Skin epidermis (tissue), 12 donors: ENCODE data around the gene TSPAN15.
"Not testable (repeated sequence)": the region's sequence is repeated elsewhere in the genome, so short reads cannot be mapped to it uniquely, and the experiment has no call there.

Experiments
- H3K27ac ChIP-seq, 21 experiments: fragments of 200-600 bp; sonication (generic) in 11 of 21; one replicate each; pipeline ENCODE4 v1.5.0; 2020; ENCODE audit warnings: mild to moderate bottlenecking in 3 of 21, inconsistent platforms in 2 of 21, moderate library complexity in 2 of 21
- H3K4me3 ChIP-seq, 7 experiments: fragments of 200-600 bp; sonication (generic) in 2 of 7; one replicate each; pipeline ENCODE4 v1.5.0; 2020; ENCODE audit warnings: inconsistent platforms in 2 of 7, mild to moderate bottlenecking in 2 of 7, moderate library complexity in 1 of 7

The TSPAN15 gene

DNA sequence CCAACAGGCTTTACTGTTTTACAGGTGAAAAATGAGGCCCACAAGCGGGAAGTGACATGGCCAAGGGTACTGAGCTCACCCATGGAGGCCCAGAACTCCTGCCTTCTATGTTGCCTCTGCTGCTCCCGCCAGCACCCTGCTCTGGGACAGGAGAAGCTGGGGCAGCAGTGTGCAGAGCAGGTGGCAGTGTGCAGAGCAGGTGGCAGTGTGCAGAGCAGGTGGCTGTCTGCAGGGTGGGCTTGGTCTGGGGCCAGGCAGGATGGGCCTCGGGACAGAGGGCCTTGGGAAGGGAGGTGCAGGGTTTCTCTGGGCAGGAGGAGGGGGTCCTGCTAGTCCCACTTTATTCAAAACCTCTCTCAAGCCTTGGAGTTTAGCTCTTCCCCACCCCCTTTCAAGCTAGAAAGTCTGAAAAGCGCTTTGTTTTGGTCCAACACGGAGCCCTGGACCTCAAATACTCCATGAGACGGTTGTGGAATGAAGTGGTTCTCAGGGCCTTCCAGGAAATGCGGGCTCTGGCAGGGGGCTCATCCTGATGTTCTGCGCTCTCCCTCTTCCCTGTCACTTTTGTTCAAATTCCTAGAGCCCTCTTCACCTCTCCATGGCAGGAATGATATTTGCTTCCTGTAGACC is 26.8 kb downstream of the TSPAN15 start:
- H3K27ac ChIP-seq, result peak overlapping the region in 3 of 21 experiments; percentile 7 to 82 (median 19)
- no peak overlapping the region for H3K4me3 ChIP-seq

DNA sequence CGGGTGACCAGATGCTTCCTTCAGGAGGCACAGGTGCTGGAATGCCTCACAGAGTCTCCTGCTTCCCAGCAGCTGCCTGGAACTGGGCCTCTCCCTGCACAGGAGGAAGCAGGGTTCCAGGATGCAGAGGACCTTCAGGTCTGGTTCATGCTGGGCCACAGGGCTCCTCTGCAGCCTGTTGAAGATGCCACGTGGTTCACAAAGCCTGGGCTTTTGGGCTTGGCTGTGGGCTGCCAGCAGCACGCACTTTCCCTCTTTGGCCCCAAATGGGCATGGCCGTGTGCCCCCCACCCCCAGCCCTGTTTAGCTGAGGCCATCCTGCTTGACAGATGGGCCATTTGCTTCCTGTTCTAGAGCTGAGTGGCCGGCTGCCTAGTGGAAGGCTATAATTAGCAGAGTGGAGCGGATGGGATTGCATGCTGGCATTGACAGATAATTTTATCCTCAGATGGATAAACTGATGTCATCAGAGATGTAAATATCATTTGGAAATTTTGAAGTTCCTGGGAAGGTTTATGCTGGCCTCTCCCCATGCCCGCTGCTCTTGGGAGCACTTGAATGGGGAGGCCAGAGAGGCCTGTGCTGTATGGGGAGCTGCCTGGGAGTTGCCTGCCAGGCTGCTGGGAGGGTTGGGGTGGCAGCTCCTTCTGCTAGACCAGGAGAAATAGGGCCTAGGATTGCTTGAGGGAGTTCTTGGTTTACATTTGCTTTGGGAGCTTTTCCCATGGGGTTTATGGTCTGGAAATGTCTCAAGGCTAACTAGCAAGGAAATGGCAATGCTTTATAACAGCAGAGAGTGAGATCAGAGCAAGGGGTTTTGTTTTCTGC is 28.2 kb downstream of the TSPAN15 start:
- Histone ChIP-seq H3K4me3 (no peak overlapping the region), H3K27ac (peak overlapping the region in 19 of 21 experiments; percentile 2 to 82 (median 67))

DNA sequence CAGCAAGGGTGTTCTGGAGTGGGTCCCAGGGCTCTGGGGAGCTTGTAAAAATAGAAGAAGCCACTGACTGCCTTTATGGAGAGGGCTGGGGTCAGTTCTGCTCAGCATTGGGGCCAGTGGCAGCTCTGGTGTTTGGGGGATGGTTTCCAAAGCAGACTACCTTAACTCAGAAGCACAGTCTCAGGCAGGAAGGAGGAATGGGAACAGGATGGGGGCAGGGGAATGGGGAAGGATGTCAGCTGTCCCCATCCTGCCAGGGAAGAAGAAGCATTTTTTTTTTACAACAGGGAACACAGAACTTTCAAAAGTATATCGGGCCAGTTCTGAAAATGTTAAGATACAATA is 28.8 kb downstream of the TSPAN15 start:
- H3K4me3 ChIP-seq, result no peak overlapping the region
- peak overlapping the region in 19 of 21 experiments; percentile 2 to 82 (median 67) for H3K27ac ChIP-seq

DNA sequence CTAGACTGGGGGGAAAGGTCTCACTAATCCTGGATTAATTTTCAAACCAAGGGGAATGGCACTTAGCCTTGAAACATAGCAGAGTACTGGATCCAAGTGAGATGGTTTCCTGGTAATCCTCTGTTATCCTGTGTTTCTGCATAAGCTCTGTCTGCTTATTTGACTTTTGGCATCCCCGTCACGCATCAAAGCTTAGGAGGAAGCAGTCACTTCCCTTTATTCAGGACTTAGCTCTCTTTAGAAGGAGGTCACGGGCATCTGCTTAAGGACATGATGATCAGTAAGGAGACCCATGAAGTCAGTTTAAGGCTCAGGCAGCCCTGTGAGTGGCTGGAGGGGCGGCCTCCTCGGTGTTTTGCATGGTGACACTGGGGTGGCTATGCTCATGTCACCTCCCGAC is 30.0 kb downstream of the TSPAN15 start:
- H3K27ac ChIP-seq, result peak overlapping the region in 15 of 21 experiments; percentile 2 to 82 (median 69)

DNA sequence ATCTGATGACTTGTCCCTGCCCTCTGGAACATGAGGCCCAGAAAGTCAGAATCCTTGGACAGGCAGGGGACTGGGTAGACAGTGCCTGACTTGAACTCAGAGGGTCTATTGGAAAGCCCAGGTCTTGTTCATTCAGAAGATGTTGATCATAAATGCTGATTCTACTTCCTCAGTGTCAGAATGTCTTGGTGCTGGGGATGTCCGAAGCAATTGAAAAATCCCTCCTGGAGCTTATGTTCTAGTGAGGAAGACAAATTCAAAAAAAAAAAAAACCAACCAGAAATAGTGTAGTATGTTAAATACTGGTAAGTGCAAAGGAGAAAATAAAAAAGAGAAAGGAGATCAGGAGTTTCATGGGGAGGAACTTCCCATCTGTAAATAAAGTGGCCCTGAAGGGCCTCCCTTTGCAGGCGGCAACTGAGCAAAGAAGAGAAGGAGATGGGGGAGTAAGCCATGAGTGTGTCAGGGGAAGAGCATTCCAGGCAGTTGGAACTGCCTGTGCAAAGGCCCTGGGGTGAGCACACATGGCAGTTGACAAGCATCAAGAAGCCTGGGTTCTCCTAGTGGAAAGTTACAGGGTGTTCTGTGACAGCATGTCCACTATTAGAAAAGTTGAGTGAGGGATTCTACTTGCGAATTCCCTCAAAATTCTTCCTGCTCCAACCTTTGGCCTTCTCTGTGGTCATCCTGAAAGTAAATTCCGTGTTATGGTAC is 30.7 kb downstream of the TSPAN15 start:
- Histone ChIP-seq H3K4me3 (no peak overlapping the region), H3K27ac (peak overlapping the region in 7 of 21 experiments; percentile 11 to 82 (median 50))

More for the DNA sequence above, 30.0 kb downstream of the TSPAN15 start:
- H3K4me3 ChIP-seq, result no peak overlapping the region

DNA sequence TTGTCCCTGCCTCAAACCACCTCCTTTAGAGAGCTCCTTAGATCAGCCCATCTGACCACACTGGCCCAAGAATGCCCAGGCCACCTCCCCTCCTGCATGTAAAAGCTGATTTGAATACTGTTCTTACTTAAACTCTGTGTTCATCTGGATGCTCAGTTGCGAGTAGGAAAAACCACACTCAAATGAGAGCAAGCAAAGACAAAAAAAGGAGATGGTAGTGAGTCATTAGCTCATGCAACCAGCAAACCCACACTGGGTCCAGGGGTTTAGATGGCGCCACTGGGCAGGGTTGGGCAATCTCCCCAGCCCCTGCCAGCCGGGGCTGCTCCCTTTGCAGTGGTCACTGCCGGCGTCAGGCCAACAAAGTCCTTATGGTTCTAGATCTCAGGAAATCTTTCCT is 32.7 kb downstream of the TSPAN15 start:
- H3K27ac ChIP-seq, result peak overlapping the region in 3 of 21 experiments; percentile 7 to 16 (median 14)

DNA sequence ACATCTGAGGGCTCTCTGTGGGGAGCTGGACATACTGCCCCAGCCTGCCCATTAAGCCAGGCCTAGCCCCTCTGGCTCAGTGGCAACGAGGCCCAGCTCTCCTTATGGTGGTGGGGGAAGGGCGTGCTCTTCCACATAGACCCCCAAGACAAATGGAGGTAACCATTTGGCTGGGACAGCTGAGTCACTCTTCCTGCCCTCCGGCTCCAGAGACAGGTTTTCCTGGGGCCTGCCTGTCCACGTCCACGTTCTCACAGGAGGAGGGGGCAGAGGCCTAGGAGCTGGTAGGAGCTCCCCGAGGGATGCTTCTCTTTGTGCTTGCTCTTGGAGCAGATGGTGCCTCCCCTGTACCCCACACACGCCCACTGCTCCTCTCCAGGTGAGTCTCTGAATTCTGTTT is 33.5 kb downstream of the TSPAN15 start:
- Histone ChIP-seq H3K4me3 (no peak overlapping the region), H3K27ac (no peak overlapping the region)

More for the DNA sequence above, 32.7 kb downstream of the TSPAN15 start:
- no peak overlapping the region for H3K4me3 ChIP-seq

DNA sequence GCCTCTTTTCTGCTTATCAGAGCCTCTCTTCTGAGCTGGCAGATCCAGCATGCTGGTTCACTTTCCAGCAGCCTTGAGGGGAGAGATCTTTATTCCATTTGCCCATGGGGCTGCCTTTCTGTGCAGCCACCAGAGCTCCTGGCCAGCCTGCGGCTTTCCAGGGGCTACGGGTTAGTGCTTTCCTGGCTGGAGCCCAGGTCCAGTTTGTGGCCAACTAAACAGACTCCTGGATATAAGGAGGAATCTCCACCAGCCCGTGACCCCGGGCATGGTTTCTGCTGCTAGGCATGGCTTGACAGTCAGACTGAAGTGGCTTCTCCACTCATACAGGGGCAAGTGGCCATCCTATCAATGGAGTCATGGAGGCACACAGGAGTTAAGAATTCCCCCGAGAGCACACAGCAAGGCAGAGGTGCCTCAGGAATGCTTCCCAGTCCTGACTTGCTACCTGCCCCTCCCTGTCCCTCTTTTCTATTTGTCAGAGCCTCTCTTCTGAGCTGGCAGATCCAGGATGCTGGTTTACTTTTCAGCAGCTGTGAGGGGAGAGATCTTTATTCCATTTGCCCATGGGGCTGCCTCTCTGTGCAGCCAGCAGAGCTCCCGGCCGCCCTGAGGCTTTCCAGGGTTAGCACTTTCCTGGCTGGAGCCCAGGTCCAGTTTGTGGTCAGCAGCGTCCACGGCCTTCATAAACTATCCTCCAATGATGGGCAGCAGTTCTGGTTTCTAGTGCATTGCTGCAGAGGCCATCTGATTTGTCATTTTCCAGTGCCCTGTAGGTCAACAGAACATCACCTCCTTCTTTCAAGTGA is 35.9 kb downstream of the TSPAN15 start:
- H3K27ac ChIP-seq, result no peak overlapping the region
- H3K4me3 ChIP-seq, result no peak overlapping the region

DNA sequence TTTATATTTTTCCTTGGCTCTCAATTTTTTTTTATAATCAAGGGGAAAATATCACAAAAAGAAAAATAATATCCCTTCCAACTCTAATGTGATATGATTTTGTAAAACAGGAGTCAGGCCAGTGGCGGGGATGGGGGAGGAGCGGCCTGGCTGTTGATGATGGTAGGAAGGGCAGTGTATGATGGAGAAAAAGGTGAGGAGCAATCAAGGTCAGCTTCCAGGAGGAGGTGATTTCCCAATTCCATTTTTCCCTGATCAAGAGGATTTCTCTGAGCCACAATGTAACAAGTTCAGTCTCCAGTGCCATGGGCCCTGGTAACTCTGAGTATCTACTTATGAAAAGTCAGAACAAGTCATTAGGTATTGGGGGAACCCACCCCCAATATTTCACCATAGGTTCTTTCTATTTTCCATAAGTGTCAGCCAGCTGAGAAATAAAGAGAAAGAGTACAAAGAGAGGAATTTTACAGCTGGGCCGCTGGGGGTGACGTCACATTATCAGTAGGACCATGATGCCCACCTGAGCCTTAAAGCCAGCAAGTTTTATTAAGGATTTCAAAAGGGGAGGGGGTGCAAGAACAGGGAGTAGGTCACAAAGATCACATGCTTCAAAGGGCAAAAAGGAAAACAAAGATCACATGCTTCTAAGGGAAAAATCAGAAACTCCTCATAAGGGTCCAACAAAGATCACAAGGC is 37.0 kb downstream of the TSPAN15 start:
- H3K27ac ChIP-seq, H3K4me3 ChIP-seq: not testable (repeated sequence)

DNA sequence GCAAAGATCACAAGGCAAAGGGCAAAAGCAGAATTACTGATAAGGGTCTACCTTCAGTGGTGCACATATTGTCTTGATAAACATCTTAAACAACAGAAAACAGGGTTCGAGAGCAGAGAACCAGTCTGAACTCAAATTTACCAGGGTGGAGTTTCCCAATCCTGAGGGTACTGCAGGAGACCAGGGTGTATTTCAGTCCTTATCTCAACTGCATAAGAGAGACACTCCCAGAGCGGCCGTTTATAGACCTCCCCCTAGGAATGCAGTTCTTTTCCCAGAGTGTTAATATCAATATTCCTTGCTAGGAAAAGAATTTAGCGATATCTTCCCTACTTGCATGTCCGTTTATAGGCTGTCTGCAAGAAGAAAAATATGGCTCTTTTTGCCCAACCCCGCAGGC is 37.6 kb downstream of the TSPAN15 start:
- not testable (repeated sequence) for H3K4me3 ChIP-seq, H3K27ac ChIP-seq

DNA sequence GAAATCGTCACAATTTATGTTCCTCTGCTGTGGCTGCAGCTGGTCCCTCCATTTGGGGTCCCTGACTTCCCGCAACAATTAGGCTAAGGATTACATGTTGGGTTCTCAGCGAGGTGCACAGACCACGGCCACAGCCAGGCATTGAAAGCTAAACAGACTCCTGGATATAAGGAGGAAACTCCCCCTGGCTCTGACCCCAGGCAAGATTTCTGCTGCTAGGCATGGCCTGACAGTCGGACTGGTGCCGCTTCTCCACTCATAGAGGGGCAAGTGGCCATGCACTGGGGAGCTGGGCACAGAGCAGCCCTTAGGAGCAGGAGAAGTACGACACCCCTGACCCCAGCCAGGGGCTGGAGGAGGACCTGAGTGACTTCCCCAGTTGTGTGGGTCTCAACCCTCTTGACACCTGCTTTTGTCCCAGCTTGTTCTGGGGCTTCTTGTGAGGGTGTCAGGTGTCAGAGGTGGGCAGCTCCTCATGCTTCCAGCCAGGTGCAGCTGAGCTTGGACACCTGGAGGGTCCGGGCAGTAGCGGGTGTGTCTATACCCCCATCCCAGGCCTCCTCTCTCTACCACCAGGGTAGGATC is 38.3 kb downstream of the TSPAN15 start:
- no peak overlapping the region for H3K27ac ChIP-seq
- H3K4me3 ChIP-seq, result no peak overlapping the region

DNA sequence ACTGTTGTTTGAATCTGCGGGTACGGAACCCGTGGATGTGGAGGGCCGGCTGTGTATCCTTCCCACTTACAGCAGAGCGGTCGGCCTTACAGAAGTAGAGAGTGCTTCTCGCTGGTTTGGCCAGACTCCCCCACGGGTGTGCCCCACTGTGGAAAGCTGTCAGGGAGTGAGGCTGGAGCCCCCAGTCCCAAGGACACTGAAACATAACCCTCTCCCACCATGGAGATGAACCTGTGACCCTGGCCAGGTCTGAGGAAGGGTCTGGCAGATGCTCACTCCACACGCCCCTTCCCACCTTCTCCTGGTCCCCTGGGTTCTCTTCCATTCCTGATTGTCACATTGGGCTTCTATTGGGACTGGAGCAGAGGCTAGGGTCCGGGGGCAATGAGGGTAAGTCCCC is 39.6 kb downstream of the TSPAN15 start:
- H3K27ac ChIP-seq, result no peak overlapping the region
- H3K4me3 ChIP-seq, result no peak overlapping the region

DNA sequence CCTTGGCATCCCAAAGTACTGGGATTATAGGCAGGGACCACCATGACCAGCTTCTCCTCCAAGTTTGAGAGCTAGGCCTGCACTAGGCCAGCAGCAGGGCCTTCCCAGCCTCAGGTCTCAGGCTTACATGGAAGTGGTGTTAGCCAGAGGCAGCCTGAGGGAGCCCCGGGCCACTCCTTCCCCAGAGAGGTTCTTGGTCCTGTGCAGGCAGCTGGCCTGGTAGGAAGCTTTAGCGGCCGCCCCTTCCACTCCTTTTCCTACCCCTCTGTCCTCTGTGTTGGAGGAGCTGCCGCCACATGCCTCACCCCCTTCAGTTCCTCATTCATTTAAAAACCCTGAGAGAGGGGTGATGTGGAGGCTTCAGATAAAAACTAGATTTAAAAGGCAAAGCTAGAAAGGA is 40.3 kb downstream of the TSPAN15 start:
- Histone ChIP-seq H3K4me3 (no peak overlapping the region), H3K27ac (peak overlapping the region in 2 of 21 experiments; percentile 24 to 30)

DNA sequence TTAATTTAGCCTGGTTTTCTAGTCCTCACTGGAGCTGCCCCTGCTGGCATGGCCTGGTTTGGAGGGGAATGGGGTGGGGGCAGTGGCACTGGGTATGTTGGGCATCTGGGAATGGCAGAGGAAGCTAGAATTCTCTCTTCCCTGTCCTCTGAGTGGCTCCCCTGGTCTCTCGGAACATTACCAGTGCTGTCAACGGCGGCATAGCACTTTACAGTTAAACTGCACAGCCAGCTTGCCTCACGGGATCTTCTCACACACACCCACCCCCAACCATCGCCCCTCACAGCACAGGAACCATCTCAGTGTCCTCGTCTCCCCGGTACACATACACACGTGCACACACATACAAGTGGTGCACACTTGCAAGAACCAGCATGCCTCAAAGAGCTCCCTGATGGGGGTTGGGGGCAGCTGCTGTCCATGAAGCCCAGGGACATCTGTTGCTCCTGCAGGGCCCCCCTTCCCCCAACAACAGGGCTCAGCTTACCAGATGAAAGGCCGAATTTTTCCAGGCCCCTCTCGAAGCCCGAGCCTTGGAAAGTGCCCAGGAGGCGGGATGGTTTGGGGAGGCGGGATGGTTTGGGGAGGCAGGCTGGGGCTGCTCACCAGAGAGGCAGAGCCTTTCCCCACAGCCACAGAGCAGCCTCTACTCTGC is 41.0 kb downstream of the TSPAN15 start:
- Histone ChIP-seq H3K4me3 (no peak overlapping the region), H3K27ac (peak overlapping the region in 3 of 21 experiments; percentile 14 to 24 (median 14))

DNA sequence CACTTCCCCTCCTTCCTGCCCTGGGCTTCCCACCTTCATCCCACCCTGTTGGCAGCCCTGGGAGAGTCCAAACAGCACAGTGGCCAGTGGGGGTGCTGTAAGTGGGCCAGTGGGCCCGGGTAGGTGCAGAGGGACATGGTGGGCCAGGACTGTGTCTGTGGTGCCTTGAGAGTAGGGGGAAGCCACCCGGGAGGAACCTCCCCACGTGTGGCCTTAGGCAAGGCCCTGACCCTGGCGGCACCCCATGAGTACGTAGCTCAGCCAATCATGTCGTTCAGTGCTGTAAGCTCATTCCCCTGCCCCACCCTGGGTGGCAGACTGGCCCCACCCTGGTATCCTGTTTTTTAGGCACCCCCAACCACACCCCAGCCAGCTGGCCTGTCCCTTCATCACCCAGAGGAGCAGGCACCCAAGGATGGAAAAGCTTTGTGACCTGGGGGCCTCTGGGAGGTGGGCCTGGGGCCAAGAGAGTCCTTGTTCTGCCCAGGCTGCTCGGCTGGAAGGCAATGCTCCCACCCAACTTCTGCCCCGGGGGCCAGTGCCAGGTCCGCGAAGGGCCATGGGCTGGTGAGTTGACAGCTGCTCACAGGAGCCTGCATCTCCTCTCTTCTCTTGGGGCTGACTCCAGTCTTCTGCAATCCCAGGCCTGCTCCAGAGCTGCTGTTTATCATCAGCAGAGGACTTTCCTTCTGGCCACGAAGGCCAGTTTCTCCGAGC is 41.6 kb downstream of the TSPAN15 start:
- H3K4me3 ChIP-seq, result no peak overlapping the region
- H3K27ac ChIP-seq, result peak overlapping the region in 3 of 21 experiments; percentile 14 to 26 (median 14)

DNA sequence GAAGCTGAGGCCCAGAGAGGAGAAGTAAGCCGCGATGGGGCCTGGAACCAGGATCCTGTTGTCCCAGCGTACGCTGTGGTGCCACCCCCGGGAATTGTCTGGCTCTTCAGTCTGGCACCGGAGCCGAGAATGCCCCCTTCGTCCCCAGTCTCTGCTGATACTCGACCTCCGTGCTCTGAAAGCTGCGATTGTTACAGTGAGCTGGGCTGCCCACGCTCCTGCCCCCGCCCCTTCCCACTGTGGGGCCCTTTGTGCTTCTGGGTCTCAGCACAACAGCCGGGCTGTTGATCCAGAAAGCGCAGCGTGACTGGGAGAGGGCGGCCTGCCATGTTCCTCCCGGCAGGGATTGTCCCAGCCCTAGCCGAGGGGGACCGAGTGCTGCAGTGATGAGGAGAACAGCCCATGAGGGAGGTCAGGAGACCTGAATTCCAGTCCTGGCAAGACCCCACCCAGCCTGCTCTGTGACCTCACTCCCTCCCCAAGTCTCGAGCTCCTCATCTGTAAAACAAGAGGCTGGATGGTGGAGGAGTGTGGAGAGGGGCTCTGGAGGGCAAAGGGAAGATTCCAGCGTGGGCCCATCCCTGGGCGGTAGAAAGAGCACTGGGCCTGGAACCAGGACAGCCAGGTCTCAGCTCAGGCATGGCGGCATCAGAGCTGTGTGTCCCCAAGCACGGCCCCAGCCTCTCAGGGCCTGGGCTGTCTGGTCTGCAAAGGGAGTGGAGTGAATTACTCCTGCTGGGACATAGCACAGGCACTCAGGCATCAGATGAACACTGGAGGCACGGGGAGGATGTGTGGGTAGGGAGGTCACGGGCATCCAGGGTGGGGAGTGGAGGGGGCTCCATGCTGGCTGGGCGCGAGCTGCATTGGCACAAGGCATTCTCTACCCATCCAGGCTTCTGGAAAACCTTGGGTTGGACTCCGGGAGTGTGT is 43.6 kb downstream of the TSPAN15 start:
- H3K4me3 ChIP-seq, result no peak overlapping the region
- peak overlapping the region in 1 of 21 experiments; percentile 73 for H3K27ac ChIP-seq
